Forelimb muscle (tissue), 1 donor: Measurements from ENCODE around the gene NCOA6. TPM values are rescaled to one million over a fixed set of nuclear protein-coding genes. Genes with fewer than 3 reads are reported as not detected.

Experiments
- DNase-seq: peaks from one replicate; pipeline ENCODE4 v3.0.0-alpha.2; 2013; ENCODE audit warnings: low read depth
- polyA plus RNA-seq: library from polyadenylated mRNA; unstranded; fragments of 120-200 nt; gene quantifications from one replicate; pipeline ENCODE4 v1.2.1, GENCODE V29; 2013; ENCODE audit not compliant: insufficient read length

Gene NCOA6
- polyA plus RNA-seq, 1 donor: 18.1 TPM

GRCh38 chr20:34705008-34705396, 120.4 kb downstream of the NCOA6 start:
- DNase-seq: no peak

DNA sequence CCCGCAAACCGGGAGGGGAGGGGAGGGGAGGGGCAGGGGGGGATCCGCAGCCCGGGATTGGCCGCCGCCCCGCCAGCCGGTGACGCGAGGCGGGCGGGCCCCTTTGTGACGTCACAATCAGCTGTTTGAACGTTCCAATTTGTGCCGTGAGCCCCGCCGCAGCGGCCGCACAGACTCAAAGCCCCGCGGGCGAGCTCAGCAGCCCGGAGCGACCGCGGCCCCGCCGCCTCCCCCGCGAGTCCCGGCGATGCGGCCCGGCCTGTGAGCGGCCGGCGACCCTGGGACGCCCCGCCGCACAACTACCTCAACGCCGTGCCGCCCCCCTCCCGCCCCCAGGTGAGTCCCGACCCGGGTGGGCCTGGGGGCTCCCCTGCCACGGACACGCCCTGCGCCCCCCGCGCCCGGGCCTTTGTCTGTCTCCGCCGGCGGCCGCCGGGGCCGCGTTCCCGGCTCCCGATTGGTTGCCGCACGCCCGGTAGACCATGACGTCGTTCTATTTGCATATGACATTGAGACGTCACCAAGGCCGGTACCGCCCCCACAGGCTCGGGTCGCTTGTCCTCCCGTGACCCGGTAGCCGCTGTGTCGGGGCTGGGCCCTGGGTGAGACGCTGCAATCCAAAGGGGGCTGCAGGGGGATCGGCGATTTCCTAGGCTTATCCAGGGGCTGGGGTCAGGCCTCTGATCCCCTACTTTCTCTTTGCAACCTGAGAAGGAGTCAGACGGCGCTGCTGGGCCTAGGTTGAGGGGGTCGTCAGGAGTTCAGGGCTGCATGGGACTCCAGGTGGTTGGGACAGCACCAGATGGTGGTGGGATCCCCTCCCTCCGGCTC, 121.1 kb downstream of the NCOA6 start, which contains the start of gene TP53INP2:
Gene TP53INP2 (plus strand): TSS at position 168 of the 831 bp plus-strand sequence. CDS start 4,396 bp downstream, outside the sequence.
- DNase-seq: no peak

DNA sequence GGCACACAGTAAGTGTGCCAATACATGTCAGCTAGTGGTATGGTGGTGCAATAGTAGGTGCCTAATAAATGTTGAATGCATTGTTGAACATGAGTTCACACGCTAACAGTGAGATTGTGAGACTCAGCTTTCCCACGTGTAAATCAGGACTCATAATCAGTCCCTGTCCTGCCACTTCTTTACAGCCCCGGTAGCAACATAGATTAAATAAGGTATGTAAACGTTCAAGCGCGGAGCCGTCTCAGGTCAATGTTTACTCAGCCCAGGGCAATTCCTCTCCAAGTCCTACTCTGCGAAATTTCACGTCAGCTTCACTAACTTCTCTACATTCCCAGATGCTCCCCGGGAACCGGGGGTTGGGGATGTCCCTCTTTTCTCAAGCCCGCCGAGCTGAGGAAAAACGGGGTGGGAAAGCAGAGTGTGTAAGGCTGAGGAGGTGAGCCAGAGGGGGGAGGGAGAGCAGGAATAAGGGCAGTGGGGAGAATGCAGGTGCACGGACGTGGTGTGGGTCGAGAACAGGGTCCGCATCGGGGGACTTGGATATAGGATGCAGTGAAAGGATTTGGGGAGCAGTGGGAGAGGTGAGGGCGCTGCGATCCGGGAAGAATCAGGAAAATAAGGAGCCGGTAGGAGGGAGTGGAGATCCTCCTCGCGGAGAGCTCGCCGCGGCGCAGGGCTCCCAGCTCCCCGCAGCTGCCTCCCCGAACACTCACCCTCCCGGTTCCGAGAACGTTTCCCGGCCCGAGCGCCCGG, 121.9 kb downstream of the NCOA6 start:
- no peak for DNase-seq

DNA sequence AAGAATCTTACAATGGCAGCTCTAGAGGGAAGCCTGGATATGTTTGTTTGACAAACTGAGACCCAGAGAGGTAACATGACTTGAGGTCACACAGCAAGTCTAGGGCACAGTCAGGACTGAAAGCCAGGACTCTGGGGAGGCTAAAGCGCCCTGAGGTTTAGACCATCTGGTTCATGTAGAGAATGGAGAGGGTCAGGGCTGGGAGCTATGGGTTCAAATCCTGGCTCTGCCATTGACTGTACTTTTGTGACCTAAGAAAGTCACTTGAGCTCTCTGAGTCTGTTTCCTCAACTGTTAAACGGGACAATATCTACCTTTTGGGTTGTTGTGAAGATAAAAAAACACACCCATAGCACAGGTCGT, 122.4 kb downstream of the NCOA6 start:
- no peak for DNase-seq

DNA sequence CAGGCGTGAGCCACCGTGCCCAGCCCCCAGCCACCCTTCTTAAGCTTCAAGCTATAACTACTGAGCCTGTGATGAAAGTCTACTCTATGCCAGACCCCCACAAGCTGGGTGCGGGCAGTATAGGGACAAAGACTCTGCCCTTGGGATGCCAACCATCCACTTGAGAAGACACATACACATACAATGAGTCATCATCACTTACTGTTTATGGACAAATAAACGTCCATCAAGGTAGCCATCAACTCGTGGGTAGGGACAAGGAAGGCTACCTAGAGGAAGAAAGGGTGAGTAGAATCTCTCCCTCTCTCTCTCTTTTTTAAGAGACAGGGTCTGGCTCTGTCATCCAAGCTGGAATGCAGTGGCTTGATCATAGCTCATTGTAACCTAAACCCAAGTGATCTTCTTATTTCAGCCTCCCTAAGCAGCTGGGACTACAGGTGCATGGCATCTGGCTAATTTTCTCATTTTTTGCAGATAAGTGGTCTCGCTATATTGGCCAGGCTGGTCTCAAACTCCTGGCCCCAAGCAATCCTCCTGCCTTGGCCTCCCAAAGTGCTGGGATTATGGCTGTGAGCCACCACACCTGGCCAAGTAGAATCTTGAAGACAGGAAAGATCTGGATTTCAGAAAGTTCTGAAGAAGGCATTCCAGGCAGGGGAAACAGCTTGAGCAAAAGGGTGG, 123.9 kb downstream of the NCOA6 start:
- DNase-seq: no peak

GRCh38 chr20:34693414-34693813, 132.0 kb downstream of the NCOA6 start:
- no peak for DNase-seq

GRCh38 chr20:34691838-34692237, 133.6 kb downstream of the NCOA6 start:
- no peak for DNase-seq

DNA sequence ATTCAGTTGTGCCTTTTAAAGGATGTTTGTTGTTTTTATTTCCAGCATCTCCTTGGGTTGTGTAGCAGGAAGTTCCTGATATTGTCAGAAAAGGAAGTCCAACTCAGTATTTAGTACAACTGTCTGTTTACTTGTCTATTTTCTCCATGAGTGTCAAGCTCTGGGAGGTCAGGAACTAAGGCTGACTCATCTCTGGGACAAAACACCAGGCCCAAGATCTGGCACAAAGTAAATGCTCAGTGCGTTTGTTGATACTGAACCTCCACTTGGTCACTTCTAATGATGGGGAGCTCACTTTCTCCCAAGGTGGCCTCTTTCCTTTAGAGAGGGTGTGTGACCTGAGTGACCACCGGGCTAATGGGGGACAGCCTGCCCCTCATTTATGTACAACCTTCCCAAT, 136.0 kb downstream of the NCOA6 start:
- DNase-seq: no peak

DNA sequence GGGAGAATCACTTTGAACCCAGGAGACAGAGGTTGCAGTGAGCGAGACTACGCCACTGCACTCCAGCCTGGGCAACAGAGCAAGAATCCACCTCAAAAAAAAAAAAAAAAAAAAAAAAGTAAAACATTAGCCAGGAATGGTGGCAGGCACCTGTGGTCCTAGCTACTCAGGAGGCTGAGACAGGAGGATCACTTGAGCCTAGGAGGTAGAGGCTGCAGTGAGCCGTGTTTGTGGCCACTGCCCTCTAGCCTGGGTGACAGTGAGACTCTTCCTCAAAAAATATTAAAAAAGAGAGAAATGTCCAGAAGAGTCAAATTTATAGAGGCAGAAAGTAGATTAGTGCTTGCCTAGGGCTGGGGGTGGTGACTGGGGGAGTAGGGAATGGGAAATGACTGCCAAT, 141.8 kb downstream of the NCOA6 start:
- DNase-seq: no peak

- no peak for DNase-seq
Measured at GRCh38 chr20:34680586-34681175, 144.8 kb downstream of the NCOA6 start.

- DNase-seq: peak; percentile 87
Measured at GRCh38 chr20:34676642-34677373, 148.6 kb downstream of the NCOA6 start, which contains the start of gene PIGU. TSS of gene PIGU (minus strand) at chr20:34677092. CDS start at chr20:34677085, 7 bp downstream.

DNA sequence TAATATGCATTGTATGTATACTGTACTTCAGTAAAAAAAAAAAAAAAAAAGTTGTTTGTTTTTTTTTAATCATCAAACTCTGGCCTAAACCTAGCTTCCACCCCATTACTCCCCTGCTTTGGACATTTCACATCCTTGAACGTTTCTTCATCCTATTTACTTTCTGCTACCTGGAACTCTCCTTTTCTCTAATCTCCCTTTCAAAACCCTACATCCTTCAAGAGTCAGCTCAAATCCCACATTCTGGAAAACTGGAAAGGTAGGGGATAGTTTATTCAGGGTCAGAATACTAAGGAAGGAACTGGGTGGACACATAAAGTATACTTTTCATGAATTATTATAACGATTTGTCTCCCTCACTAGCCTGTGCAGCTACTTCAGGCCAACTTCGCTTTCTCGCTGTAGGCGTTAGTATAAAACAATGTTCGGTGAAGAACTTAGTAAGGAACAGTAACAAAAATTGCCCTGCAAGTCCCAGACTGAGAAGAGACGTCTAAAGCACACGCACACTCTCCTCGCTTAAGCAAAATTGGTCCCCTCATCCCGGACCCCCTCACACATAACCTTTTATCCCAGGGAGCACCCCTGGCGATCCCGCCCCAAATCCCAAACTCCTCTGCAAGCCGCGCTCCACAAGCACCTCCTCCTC, 149.3 kb downstream of the NCOA6 start:
- DNase-seq: no peak

DNA sequence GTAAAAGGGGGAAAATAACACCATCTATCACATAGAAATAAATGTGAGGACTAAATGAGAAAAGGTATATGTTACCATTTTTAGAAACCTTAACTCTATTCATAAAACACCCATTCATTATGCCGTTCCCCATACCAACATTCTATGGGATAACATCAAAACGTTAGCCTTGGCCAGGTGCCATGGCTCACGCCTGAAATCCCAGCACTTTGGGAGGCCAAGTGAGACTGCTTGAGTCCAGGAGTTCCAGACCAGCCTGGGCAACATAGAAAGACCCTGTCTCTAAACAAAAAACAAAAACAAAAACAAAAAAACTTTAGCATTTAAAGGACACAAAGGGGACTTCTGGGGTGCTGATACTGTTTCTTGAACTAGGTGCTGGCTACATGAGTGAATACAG, 149.9 kb downstream of the NCOA6 start:
- DNase-seq: no peak

GRCh38 chr20:34673412-34673811, 152.0 kb downstream of the NCOA6 start:
- DNase-seq: no peak

DNA sequence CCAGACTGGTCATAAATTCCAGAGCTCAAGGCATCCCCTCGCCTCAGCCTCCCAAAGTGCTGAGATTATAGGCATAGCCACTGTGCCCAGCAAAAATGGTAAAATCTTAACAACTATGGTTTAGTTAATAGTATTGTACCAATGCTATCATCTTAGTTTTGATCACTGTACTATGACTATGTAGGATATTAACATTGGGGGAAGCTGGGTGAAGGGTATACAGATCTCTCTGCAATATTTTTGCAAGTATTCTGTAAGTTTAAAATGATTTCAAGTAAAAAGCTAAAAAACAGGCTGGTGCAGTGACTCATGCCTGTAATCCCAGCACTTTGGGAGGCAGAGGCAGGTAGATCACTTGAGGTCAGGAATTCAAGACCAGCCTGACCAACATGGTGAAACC, 156.4 kb downstream of the NCOA6 start:
- no peak for DNase-seq

Other genes with a start within 250 kb of the NCOA6 start
- gene PIGU, start 148.6 kb downstream of the NCOA6 start, polyA plus RNA-seq: 20.3 TPM
- gene TP53INP2, start 121.3 kb downstream of the NCOA6 start, polyA plus RNA-seq: 10.5 TPM
- gene GGT7, start 47.2 kb upstream of the NCOA6 start, polyA plus RNA-seq: 20.5 TPM
- 61.0 TPM for gene ACSS2, start 51.0 kb upstream of the NCOA6 start, polyA plus RNA-seq
- gene GSS, start 130.2 kb upstream of the NCOA6 start, polyA plus RNA-seq: 29.7 TPM
- gene MYH7B, start 130.2 kb upstream of the NCOA6 start, polyA plus RNA-seq: 114 TPM